Endothelial cell (in vitro differentiated cells): ENCODE measurements around the gene ABRACL. TPM values are rescaled to one million over a fixed set of nuclear protein-coding genes. Genes with fewer than 3 reads are reported as not detected.
A peak's percentile ranks its signal among the peaks of the same experiment; 100 is the strongest.

Source experiments
- DNase-seq: peaks from one replicate; pipeline ENCODE4 v3.0.0; 2021; ENCODE audit warnings: low spot score
- H3K27ac Mint-ChIP-seq: one replicate; pipeline ENCODE4 v1.8.0; 2021; ENCODE audit warnings: mixed read lengths, inconsistent platforms; ENCODE audit not compliant: unreplicated experiment
- H3K27me3 Mint-ChIP-seq: one replicate; pipeline ENCODE4 v1.8.0; 2021; ENCODE audit warnings: mild to moderate bottlenecking, moderate library complexity, mixed read lengths, inconsistent platforms; ENCODE audit not compliant: unreplicated experiment
- H3K36me3 Mint-ChIP-seq: one replicate; pipeline ENCODE4 v1.8.0; 2021; ENCODE audit warnings: mild to moderate bottlenecking, low read depth, mixed read lengths, inconsistent platforms; ENCODE audit not compliant: unreplicated experiment
- H3K4me1 Mint-ChIP-seq: one replicate; pipeline ENCODE4 v1.8.0; 2021; ENCODE audit warnings: mild to moderate bottlenecking, mixed read lengths, inconsistent platforms; ENCODE audit not compliant: unreplicated experiment
- H3K4me3 Mint-ChIP-seq: one replicate; pipeline ENCODE4 v1.8.0; 2021; ENCODE audit warnings: mild to moderate bottlenecking, mixed read lengths, inconsistent platforms; ENCODE audit not compliant: unreplicated experiment
- H3K9me3 Mint-ChIP-seq: one replicate; pipeline ENCODE4 v1.8.0; 2021; ENCODE audit warnings: mixed read lengths, inconsistent platforms; ENCODE audit not compliant: unreplicated experiment
- total RNA-seq: library from RNA; stranded (reverse); fragmentation: NEBNext Ultra II Directional; extraction: Animal tissue kit (Norgen Biotek cat#: 25700); gene quantifications from one replicate; pipeline ENCODE4 v1.2.1, GENCODE V29; 2021; ENCODE audit not compliant: unreplicated experiment
- TF ChIP-seq, protein P1 (sequence below): fragments of 200-600 bp; sonication (generic); IDR thresholded peaks from one replicate; pipeline ENCODE4 v1.5.0; 2021; ENCODE audit warnings: antibody characterized with exemption; ENCODE audit not compliant: unreplicated experiment

Gene ABRACL
- total RNA-seq, 1 donor from 2014 or later, result 117 TPM

DNA sequence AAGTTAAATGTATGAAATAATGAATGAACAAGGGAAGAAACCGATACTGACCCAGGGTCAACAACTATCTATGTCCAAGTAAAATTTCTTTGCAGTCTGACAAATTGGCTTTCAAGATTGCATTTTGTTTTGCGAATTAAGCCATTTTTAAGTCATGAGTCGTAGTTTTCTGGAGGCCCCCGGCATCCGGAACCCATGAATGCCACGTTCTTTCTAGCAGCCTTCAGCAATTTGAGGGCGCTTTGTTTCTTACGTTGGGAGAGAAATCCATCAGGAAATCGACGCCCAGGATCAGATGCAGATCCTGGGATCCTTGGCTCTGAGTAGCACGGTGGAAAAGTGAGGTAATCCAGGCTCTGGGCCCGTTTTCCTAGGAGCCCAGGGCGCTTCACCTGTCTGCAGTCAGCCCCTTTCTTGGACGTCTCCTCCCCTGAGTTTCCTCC lies 309 bp upstream of the ABRACL start:
- Mint-ChIP-seq H3K9me3 (no peaks in the 10 kb centered on the region), H3K27ac (peak overlapping the region; percentile 94), H3K4me1 (peaks cover 19% of the 10 kb centered on the region), H3K36me3 (peaks cover 5% of the 10 kb centered on the region), H3K27me3 (peaks cover 4% of the 10 kb centered on the region), H3K4me3 (peak overlapping the region; percentile 95)
- no peak for DNase-seq
- TF ChIP-seq, protein P1, sequence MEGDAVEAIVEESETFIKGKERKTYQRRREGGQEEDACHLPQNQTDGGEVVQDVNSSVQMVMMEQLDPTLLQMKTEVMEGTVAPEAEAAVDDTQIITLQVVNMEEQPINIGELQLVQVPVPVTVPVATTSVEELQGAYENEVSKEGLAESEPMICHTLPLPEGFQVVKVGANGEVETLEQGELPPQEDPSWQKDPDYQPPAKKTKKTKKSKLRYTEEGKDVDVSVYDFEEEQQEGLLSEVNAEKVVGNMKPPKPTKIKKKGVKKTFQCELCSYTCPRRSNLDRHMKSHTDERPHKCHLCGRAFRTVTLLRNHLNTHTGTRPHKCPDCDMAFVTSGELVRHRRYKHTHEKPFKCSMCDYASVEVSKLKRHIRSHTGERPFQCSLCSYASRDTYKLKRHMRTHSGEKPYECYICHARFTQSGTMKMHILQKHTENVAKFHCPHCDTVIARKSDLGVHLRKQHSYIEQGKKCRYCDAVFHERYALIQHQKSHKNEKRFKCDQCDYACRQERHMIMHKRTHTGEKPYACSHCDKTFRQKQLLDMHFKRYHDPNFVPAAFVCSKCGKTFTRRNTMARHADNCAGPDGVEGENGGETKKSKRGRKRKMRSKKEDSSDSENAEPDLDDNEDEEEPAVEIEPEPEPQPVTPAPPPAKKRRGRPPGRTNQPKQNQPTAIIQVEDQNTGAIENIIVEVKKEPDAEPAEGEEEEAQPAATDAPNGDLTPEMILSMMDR, result no peak

DNA sequence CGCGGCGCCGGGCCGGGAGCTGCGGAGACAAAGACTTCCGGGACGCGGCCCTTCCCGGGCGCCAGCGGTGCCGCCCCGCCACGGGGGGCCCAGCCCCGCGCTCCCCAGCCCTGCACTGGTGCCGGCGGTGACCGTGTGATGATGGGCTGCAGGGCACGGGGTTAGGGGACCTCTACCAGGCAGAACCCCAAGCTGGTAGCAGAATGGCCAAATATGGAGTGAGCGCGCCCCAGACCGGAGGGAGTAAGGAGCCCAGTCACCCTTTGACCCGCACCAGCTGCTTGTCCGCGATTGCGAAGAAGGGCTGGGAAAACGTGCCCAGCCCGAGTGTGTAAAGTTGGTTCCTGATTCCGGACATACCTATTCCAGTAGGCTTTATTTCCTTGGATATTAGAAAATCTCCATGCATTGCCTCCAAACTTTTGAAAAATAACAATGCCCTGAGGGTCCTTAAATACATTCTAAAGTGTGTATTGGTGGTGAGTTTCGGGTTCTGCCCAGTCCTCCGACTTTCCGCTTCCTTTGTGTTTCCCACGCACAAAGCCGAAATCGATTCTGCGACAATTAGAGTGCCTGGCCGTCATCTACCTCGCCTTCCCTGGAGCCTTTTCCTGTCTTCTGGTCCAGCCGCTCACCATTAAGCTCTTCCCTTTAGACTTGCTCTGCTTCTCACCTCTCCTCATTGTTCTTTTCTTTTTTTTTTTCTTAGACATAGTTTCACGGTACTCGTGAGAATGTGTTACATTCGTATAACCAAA lies 1.1 kb downstream of the ABRACL start:
- no peak overlapping the region for H3K4me3 Mint-ChIP-seq
- H3K27me3 Mint-ChIP-seq, result peaks cover 4% of the 10 kb centered on the region
- H3K36me3 Mint-ChIP-seq, result peaks cover 13% of the 10 kb centered on the region
- H3K9me3 Mint-ChIP-seq, result no peaks in the 10 kb centered on the region
- TF ChIP-seq, protein P1, result no peak
- DNase-seq, result peak; percentile 61
- peaks cover 30% of the 10 kb centered on the region for H3K4me1 Mint-ChIP-seq
- no peak overlapping the region for H3K27ac Mint-ChIP-seq

DNA sequence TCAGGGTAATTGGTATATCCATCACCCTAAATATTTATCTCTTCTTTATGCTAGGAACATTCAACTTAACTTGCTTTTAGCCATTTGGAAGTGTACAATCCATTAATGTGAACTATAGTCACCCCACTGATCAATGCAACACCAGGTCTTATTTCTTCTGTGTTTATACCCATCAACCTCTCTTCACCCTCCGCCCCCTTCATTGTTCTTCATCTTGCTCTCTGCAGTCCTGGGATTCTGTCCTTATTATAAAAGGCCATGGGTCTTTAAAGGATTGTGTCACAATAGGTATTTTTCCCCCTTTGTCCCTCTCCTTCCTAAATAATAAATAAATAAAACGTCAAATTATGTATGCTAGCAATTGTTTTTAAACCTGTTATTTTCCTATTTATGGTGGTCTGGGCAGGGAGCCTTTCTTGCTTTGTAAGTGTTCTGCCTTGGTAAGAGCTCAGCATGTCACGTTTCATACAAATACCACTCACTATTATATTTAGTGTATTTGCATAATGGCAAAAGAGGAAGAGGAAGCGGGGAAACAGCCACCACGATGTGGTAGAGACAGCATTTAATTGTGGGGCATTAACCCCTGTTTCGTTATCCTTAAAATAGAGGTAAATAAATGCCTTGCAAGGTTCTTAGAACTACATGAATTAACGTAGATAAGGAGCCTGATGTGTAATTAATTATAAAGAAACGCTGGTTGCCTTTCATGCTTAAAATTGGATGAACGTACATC lies 1.9 kb downstream of the ABRACL start:
- Mint-ChIP-seq H3K36me3 (peaks cover 13% of the 10 kb centered on the region), H3K9me3 (no peaks in the 10 kb centered on the region), H3K4me1 (peaks cover 30% of the 10 kb centered on the region), H3K27ac (no peak overlapping the region), H3K4me3 (no peak overlapping the region), H3K27me3 (peaks cover 4% of the 10 kb centered on the region)
- TF ChIP-seq, protein P1, result no peak
- no peak for DNase-seq

DNA sequence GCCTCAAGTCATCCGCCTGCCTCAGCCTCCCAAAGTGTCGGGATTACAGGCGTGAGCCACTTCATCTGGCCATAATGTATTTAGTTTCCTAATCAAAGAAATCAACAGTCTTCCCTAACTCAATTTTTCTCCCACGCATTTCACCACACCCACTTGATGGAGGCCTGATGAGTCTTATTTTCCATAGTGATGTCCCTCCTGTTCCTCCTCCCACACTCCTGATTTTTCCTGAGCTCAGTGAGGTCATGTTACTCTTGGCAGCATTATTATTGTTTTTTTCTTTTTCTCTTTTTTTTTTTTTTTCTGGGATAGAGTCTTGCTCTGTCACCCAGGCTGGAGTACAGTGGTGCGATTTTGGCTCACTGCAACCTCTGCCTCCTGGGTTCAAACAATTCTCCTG lies 8.9 kb downstream of the ABRACL start:
- no peak for DNase-seq
- Mint-ChIP-seq H3K4me1 (peaks cover 19% of the 10 kb centered on the region), H3K27ac (no peak overlapping the region), H3K4me3 (no peak overlapping the region), H3K27me3 (no peaks in the 10 kb centered on the region), H3K36me3 (peaks cover 37% of the 10 kb centered on the region), H3K9me3 (no peaks in the 10 kb centered on the region)
- TF ChIP-seq, protein P1, result no peak

DNA sequence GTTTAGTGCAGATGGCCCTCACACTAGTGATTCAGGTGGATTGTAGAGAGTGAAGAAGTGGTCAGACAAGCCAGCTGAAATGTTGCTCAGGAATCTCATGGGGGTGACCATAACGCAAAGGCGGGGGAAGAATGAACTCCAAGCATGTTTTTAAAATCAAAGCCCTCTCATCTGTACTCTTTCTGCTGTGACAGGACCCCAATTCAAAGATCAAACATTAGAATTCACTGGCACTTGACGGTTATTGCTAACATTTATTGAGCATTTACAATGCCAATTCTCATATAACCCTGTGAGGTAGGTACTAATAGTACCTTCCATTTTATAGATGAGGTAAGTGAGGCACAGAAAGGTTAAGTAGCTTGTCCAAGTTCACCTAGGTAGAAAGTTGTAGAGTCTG lies 15.7 kb downstream of the ABRACL start:
- Mint-ChIP-seq H3K4me1 (peaks cover 5% of the 10 kb centered on the region), H3K27me3 (peaks cover 2% of the 10 kb centered on the region), H3K4me3 (peak overlapping the region; percentile 26), H3K9me3 (no peaks in the 10 kb centered on the region), H3K36me3 (peaks cover 22% of the 10 kb centered on the region), H3K27ac (no peak overlapping the region)
- no peak for DNase-seq
- TF ChIP-seq, protein P1, result no peak
